Measurements from ENCODE around the gene P2RY8. TPM values are rescaled to one million over a fixed set of nuclear protein-coding genes. Genes with fewer than 3 reads are reported as not detected.
A peak's percentile ranks its signal among the peaks of the same experiment; 100 is the strongest.
"Not testable (repeated sequence)": the region's sequence is repeated elsewhere in the genome, so short reads cannot be mapped to it uniquely, and the experiment has no call there.

P2RY8 gene
- 19.1 and 19.5 TPM in 2 replicates for total RNA-seq

- DNase-seq = peak; percentile 93
- H3K36me3 Mint-ChIP-seq (ENCODE audit: low read depth) = peaks cover 8% of the 10 kb centered on the region
- intact Hi-C loops (cut with micrococcal nuclease) = loop anchor here (1.0 to 10.0 kb wide), 7 partner anchors 44 to 1174 kb away; partner anchors contain the start of gene SLC25A6
- peak within 1 kb of the TSS; percentile 98 for H3K27ac Mint-ChIP-seq
- H3K4me1 Mint-ChIP-seq = peaks cover 15% of the 10 kb centered on the region
- H3K9me3 Mint-ChIP-seq = no peaks in the 10 kb centered on the region
- H3K4me3 Mint-ChIP-seq = peak within 1 kb of the TSS; percentile 88
- H3K27me3 Mint-ChIP-seq = no peaks in the 10 kb centered on the region
These were observed at the start of gene P2RY8 for GRCh38 chrX:1537031-1537715. TSS of gene P2RY8 (minus strand) at chrX:1537185. CDS start at chrX:1466558, 70,627 bp downstream.

GRCh38 chrX:1584237-1585011 lies 47.4 kb upstream of the P2RY8 start:
- H3K27ac Mint-ChIP-seq = peak overlapping the region; percentile 53
- peak; percentile 56 for DNase-seq

GRCh38 chrX:1582686-1583437 lies 45.9 kb upstream of the P2RY8 start:
- Mint-ChIP-seq H3K27ac (peak overlapping the region; percentile 65), H3K9me3 (no peaks in the 10 kb centered on the region), H3K36me3 (ENCODE audit: low read depth) (no peaks in the 10 kb centered on the region), H3K4me3 (peak overlapping the region; percentile 22), H3K4me1 (peaks cover 17% of the 10 kb centered on the region), H3K27me3 (no peaks in the 10 kb centered on the region)
- intact Hi-C loops (cut with micrococcal nuclease) = loop anchor here (1.0 kb wide), 1 partner anchor 8 kb away; the partner anchor contains the start of gene AKAP17A
- DNase-seq = peak; percentile 86

More at GRCh38 chrX:1584237-1585011, 47.4 kb upstream of the P2RY8 start:
- H3K36me3 Mint-ChIP-seq (ENCODE audit: low read depth) = no peaks in the 10 kb centered on the region
- H3K9me3 Mint-ChIP-seq = no peaks in the 10 kb centered on the region
- intact Hi-C loops (cut with micrococcal nuclease) = no loop called here
- peaks cover 17% of the 10 kb centered on the region for H3K4me1 Mint-ChIP-seq
- H3K27me3 Mint-ChIP-seq = no peaks in the 10 kb centered on the region
- no peak overlapping the region for H3K4me3 Mint-ChIP-seq

DNA sequence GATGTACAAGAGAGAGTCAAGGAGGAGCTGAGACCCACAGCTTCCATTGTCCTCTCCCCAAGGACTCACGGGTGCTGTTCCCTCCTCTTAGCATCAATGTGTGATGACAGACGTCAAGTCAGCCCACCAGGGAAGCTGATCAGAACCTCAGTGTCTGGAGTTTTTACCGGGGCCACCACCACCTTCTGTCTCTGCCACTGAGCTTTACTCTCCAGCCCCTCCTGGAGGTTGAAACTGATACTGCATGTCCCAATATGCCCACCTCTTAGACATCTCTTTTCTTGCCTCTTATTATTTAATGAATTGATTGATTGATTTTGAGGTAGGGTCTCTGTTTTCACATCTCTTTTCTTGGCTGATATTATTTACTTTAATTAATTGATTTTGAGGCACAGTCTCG lies 44.1 kb upstream of the P2RY8 start:
- H3K4me3 Mint-ChIP-seq = no peak overlapping the region
- intact Hi-C loops (cut with micrococcal nuclease) = loop anchor here (1.0 kb wide), 2 partner anchors 44 to 127 kb away; partner anchors contain the start of gene P2RY8
- DNase-seq = peak; percentile 94
- H3K27me3 Mint-ChIP-seq = no peaks in the 10 kb centered on the region
- H3K9me3 Mint-ChIP-seq = no peaks in the 10 kb centered on the region
- H3K36me3 Mint-ChIP-seq (ENCODE audit: low read depth) = no peaks in the 10 kb centered on the region
- peaks cover 17% of the 10 kb centered on the region for H3K4me1 Mint-ChIP-seq
- H3K27ac Mint-ChIP-seq = no peak overlapping the region

GRCh38 chrX:1578511-1579173 lies 41.7 kb upstream of the P2RY8 start:
- Mint-ChIP-seq H3K27ac (no peak overlapping the region), H3K4me3 (no peak overlapping the region), H3K36me3 (ENCODE audit: low read depth) (no peaks in the 10 kb centered on the region), H3K9me3 (no peaks in the 10 kb centered on the region), H3K27me3 (no peaks in the 10 kb centered on the region), H3K4me1 (peaks cover 17% of the 10 kb centered on the region)
- DNase-seq = peak; percentile 57
- intact Hi-C loops (cut with micrococcal nuclease) = no loop called here

DNA sequence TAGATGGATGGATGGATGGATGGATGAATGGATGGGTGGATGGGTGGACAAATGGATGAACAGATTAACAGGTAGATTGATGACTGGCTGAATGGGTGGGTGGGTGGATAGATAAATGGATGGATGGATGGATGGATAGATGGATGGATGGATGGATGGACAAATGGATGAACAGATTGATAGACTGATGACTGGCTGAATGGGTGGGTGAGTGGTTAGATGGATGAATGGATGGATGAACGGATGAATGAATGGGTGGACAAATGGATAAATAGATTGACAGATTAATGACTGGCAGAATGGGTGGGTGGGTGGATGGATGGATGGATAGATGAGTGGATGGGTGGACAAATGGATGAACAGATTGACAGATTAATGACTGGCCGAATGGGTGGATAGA lies 40.9 kb upstream of the P2RY8 start:
- Mint-ChIP-seq H3K4me3 (no peak overlapping the region), H3K27me3 (no peaks in the 10 kb centered on the region), H3K36me3 (ENCODE audit: low read depth) (no peaks in the 10 kb centered on the region), H3K27ac (no peak overlapping the region), H3K9me3 (no peaks in the 10 kb centered on the region), H3K4me1 (peaks cover 10% of the 10 kb centered on the region)
- intact Hi-C loops (cut with micrococcal nuclease) = no loop called here
- no peak for DNase-seq

DNA sequence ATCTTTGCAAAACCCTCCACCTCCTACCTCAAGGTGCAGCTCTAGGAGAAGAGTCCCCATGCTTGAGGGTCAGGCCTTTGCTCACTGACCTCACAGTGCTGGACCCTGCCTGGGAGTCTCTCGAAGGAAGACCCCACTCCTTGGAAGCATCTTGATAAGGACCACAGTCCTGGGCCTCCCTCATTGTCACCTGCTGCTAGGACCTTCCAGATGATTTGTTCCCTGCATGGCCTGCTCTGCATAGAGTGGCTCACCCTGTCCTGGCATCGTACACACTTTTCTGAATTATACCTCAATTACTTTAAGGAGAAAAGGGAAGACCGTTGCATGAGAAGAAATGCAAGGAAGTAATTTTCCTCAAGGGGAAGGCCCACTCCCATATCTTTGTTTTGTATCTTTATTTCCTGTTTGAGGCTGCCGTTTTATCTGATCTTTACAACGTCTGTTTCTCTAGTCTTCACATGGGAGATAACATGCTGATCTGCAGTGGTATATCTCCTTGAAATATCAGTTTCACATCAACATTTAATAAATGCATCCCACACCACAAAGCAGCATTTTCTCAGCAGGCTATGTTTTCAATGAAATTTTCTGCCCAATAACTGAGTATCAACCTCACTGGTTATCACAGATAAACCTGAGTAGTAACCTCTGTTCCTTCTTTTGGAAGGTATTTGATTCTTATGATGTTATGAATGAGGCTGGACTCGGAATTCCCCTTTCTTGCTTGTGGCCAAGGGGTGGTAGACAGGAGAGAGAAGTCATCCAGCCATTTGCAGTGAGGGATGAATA lies 39.4 kb upstream of the P2RY8 start:
- Mint-ChIP-seq H3K4me3 (no peak overlapping the region), H3K4me1 (peaks cover 7% of the 10 kb centered on the region), H3K36me3 (ENCODE audit: low read depth) (no peaks in the 10 kb centered on the region), H3K27me3 (no peaks in the 10 kb centered on the region), H3K9me3 (no peaks in the 10 kb centered on the region), H3K27ac (no peak overlapping the region)
- intact Hi-C loops (cut with micrococcal nuclease) = no loop called here
- DNase-seq = peak; percentile 66

- H3K36me3 Mint-ChIP-seq (ENCODE audit: low read depth); H3K9me3 Mint-ChIP-seq; H3K27me3 Mint-ChIP-seq; DNase-seq; H3K4me3 Mint-ChIP-seq; intact Hi-C loops (cut with micrococcal nuclease); H3K27ac Mint-ChIP-seq: not testable (repeated sequence)
- peaks cover 15% of the 10 kb centered on the region for H3K4me1 Mint-ChIP-seq
These were observed 37.2 kb upstream of the P2RY8 start for GRCh38 chrX:1574181-1574580.

DNA sequence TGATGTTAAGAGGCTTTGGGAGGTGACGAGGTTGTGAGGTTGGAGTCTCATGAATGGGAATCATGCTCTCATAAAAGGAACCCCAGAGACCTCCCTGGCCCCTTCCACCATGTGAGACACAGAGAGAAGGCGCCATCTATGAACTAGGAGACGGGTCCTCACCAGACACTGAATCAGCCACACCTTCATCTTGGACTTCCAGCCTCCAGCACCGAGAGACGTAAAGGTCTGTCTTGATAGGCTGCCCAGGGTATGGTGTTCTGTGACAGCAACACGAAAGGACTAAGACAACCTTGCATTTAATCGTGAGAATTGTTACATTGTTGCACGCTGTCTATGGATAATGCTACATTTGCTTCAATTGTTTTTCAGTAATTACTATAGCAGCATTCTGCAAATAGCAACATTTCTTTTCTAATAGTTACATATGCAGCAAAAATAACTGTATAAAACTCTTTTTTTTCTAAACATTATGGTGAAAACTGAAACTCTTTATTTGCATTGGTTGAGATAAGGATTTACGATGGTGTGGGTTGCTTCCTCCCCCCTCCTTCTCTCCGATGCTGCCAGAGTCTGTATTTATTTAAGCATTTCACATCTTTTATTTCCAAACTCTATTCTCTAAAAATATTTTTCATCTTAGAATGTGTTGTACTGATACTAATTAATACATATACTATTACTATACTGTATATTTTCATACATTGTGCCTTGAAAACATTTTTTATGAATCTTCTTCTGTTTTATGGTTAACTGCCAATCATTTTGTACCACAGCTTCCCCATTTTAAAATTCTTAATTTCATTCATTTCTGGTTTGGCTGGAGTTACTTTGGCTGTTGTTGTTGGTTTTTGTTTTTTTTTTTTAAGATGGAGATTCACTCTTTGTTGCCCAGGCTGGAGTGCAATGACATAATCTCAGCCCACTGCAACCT lies 28.0 kb upstream of the P2RY8 start:
- H3K27ac Mint-ChIP-seq = no peak overlapping the region
- peaks cover 20% of the 10 kb centered on the region for H3K4me1 Mint-ChIP-seq
- intact Hi-C loops (cut with micrococcal nuclease) = no loop called here
- no peak overlapping the region for H3K4me3 Mint-ChIP-seq
- no peaks in the 10 kb centered on the region for H3K9me3 Mint-ChIP-seq
- peak; percentile 51 for DNase-seq
- peaks cover 6% of the 10 kb centered on the region for H3K27me3 Mint-ChIP-seq
- H3K36me3 Mint-ChIP-seq (ENCODE audit: low read depth) = no peaks in the 10 kb centered on the region

DNA sequence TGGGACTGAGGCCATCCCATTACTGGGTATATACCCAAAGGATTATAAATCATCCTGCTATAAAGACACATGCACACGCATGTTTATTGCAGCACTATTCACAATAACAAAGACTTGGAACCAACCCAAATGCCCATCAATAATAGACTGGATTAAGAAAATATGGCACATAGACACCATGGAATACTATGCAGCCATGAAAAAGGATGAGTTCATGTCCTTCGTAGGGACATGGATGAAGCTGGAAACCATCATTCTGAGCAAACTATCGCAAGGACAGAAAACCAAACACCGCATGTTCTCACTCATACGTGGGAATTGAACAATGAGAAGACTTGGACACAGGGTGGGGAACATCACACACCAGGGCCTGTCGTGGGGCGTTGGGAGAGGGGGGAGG lies 27.1 kb upstream of the P2RY8 start:
- intact Hi-C loops (cut with micrococcal nuclease); H3K9me3 Mint-ChIP-seq; H3K27ac Mint-ChIP-seq; H3K27me3 Mint-ChIP-seq; H3K4me3 Mint-ChIP-seq; H3K36me3 Mint-ChIP-seq (ENCODE audit: low read depth): not testable (repeated sequence)
- DNase-seq = peak; percentile 40
- H3K4me1 Mint-ChIP-seq = peaks cover 15% of the 10 kb centered on the region

- peaks cover 15% of the 10 kb centered on the region for H3K4me1 Mint-ChIP-seq
- H3K27ac Mint-ChIP-seq = no peak overlapping the region
These were observed 24.2 kb upstream of the P2RY8 start for GRCh38 chrX:1561164-1561563.

More at GRCh38 chrX:1561164-1561563, 24.2 kb upstream of the P2RY8 start:
- no peaks in the 10 kb centered on the region for H3K36me3 Mint-ChIP-seq (ENCODE audit: low read depth)
- H3K4me3 Mint-ChIP-seq = no peak overlapping the region
- intact Hi-C loops (cut with micrococcal nuclease) = no loop called here
- DNase-seq = no peak
- peaks cover 6% of the 10 kb centered on the region for H3K27me3 Mint-ChIP-seq
- no peaks in the 10 kb centered on the region for H3K9me3 Mint-ChIP-seq
